ENCODE data around the gene HSPBP1. TPM values are rescaled to one million over a fixed set of nuclear protein-coding genes. Genes with fewer than 3 reads are reported as not detected.

Gene HSPBP1
- total RNA-seq, 1 donor from 2014 or later = 23.4 TPM

Small RNA genes lying within 50 kb of the gene (small RNA-seq; reads per million reads assigned to genes)
- 0.09 reads per million for gene MIR6802
- gene MIR6803 = not detected
- gene MIR6804 = not detected

Other genes with a start within 250 kb of the HSPBP1 start
- gene GP6, start 241.8 kb downstream of the HSPBP1 start, total RNA-seq = 0.47 TPM
- 15.0 TPM for gene RDH13, start 217.0 kb downstream of the HSPBP1 start, total RNA-seq
- gene EPS8L1, start 204.2 kb downstream of the HSPBP1 start, total RNA-seq = 0.62 TPM
- 20.7 TPM for gene PPP1R12C, start 162.5 kb downstream of the HSPBP1 start, total RNA-seq
- gene TNNT1, start 130.9 kb downstream of the HSPBP1 start, total RNA-seq = not detected
- not detected for gene TNNI3, start 122.4 kb downstream of the HSPBP1 start, total RNA-seq
- gene DNAAF3, start 113.5 kb downstream of the HSPBP1 start, total RNA-seq = 0.31 TPM
- 36.8 TPM for gene SYT5, start 99.8 kb downstream of the HSPBP1 start, total RNA-seq
- gene PTPRH, start 70.6 kb downstream of the HSPBP1 start, total RNA-seq = 0.47 TPM
- gene TMEM86B, start 51.3 kb downstream of the HSPBP1 start, total RNA-seq = 0.78 TPM
- gene PPP6R1, start 21.1 kb downstream of the HSPBP1 start, total RNA-seq = 11.4 TPM
- gene BRSK1, start 3.9 kb upstream of the HSPBP1 start, total RNA-seq = 67.1 TPM
- gene TMEM150B, start 45.2 kb upstream of the HSPBP1 start, total RNA-seq = 0.47 TPM
- gene KMT5C, start 59.8 kb upstream of the HSPBP1 start, total RNA-seq = 6.9 TPM
- not detected for gene COX6B2, start 74.6 kb upstream of the HSPBP1 start, total RNA-seq
- gene GARIN5B, start 83.2 kb upstream of the HSPBP1 start, total RNA-seq = not detected
- 0.16 TPM for gene IL11, start 90.4 kb upstream of the HSPBP1 start, total RNA-seq
- gene TMEM190, start 96.7 kb upstream of the HSPBP1 start, total RNA-seq = not detected
- not detected for gene TMEM238, start 104.2 kb upstream of the HSPBP1 start, total RNA-seq
- 112 TPM for gene RPL28, start 105.8 kb upstream of the HSPBP1 start, total RNA-seq
- gene UBE2S, start 127.7 kb upstream of the HSPBP1 start, total RNA-seq = 35.9 TPM
- gene SHISA7, start 163.2 kb upstream of the HSPBP1 start, total RNA-seq = 4.2 TPM
- gene ISOC2, start 181.5 kb upstream of the HSPBP1 start, total RNA-seq = 13.7 TPM
- gene C19orf85, start 184.6 kb upstream of the HSPBP1 start, total RNA-seq = not detected
- 0.78 TPM for gene ZNF628, start 196.5 kb upstream of the HSPBP1 start, total RNA-seq
- 15.0 TPM for gene NAT14, start 205.1 kb upstream of the HSPBP1 start, total RNA-seq
- 0.31 TPM for gene SSC5D, start 208.3 kb upstream of the HSPBP1 start, total RNA-seq

All from occipital lobe (tissue), 2 donors.